ENCODE data around the gene HS2ST1. TPM values are rescaled to one million over a fixed set of nuclear protein-coding genes. Genes with fewer than 3 reads are reported as not detected.

The HS2ST1 gene
- total and polyA plus RNA-seq, 10 of the 15 experiments (the other 5 are each of a cell fraction or from before 2014, with no cell fraction given): 5.4 to 30.8 (median 18.6) TPM

GRCh38 chr1:87151500-87152421 lies 237.3 kb downstream of the HS2ST1 start (continued):
- TF ChIP-seq CUX1 (IDR thresholded peaks at IDR 0.05; ENCODE audit: insufficient replicate concordance, low read depth, low read length) (peak; percentile 9), YY1 (IDR thresholded peaks at IDR 0.05; ENCODE audit: low read depth, low read length) (peak; percentile 32; the same call in 1 of the 2 replicates), PAX5 (IDR thresholded peaks at IDR 0.05; ENCODE audit: borderline replicate concordance, low read depth, low read length) (peak; percentile 54; the same call in 1 of the 2 replicates), EZH2 (IDR thresholded peaks at IDR 0.05; ENCODE audit: borderline replicate concordance, control insufficient read depth, low read depth, low read length) (no peak), TCF3 (IDR thresholded peaks at IDR 0.05; ENCODE audit: borderline replicate concordance, insufficient read depth, low read depth, low read length) (0 out of 2 replicates have a peak, but pooled peaks have one; percentile 37), YBX1 (IDR thresholded peaks at IDR 0.05) (no peak), ATF2 (IDR thresholded peaks at IDR 0.05; ENCODE audit: low read length) (peak; percentile 61; the same call in 1 of the 2 replicates), SMAD5 (IDR thresholded peaks at IDR 0.05; ENCODE audit: low read depth) (no peak), NR2F1 (conservative IDR thresholded peaks at IDR 0.05) (peak; percentile 19; the same call in 1 of the 2 replicates), ZNF687 (IDR thresholded peaks at IDR 0.05) (no peak), RAD21 (IDR thresholded peaks at IDR 0.05; ENCODE audit: insufficient read depth, low read depth, low read length) (peak; percentile 67), JUNB (IDR thresholded peaks at IDR 0.05) (no peak), IKZF2 (IDR thresholded peaks at IDR 0.05) (peak; percentile 93 to 95; a peak in 3 of 4 replicates), HSF1 (IDR thresholded peaks at IDR 0.05; ENCODE audit: low read depth, low read length) (no peak), EED (IDR thresholded peaks at IDR 0.05; ENCODE audit: low read depth) (no peak), EGR1 (IDR thresholded peaks at IDR 0.05; ENCODE audit: borderline replicate concordance in 1 of 2, low read depth in 2 of 2, low read length in 2 of 2) (peak in 1 of 2 experiments; percentile 23; a peak in 1 of 3 replicates)
